ENCODE measurements around the gene TMEM150B. TPM values are rescaled to one million over a fixed set of nuclear protein-coding genes. Genes with fewer than 3 reads are reported as not detected.

TMEM150B gene
- total RNA-seq, 1 donor from 2014 or later = not detected

- peaks cover 33% of the 10 kb centered on the region for H3K4me1 ChIP-seq
- H2AFZ ChIP-seq (replicated peaks) = no peak overlapping the region
- peaks cover 49% of the 10 kb centered on the region for H3K27me3 Mint-ChIP-seq (ENCODE audit: insufficient read depth, low read depth)
- H3K4me3 ChIP-seq = no peak overlapping the region
- H3K36me3 Mint-ChIP-seq = no peaks in the 10 kb centered on the region
- peaks cover 32% of the 10 kb centered on the region for H4K20me1 ChIP-seq (ENCODE audit: low read depth)
- H3K36me3 ChIP-seq = no peaks in the 10 kb centered on the region
- no peak overlapping the region for H3K27ac Mint-ChIP-seq
- no peak for DNase-seq (ENCODE audit: low spot score)
- TF ChIP-seq CTCF (IDR thresholded peaks at IDR 0.05) (no peak), EZH2 (IDR thresholded peaks at IDR 0.05) (no peak), EZH2phosphoT487 (IDR thresholded peaks at IDR 0.05) (no peak)
- H3F3A ChIP-seq (ENCODE audit: low read depth) = peaks cover 49% of the 10 kb centered on the region
- H3K79me2 ChIP-seq (ENCODE audit: low read depth) = no peaks in the 10 kb centered on the region
- no peak overlapping the region for H3K27ac ChIP-seq
- H3K9me3 Mint-ChIP-seq = peaks cover 4% of the 10 kb centered on the region
- H3K4me3 Mint-ChIP-seq = peak overlapping the region; percentile 57
- no peak overlapping the region for H3K4me2 ChIP-seq
- peaks cover 27% of the 10 kb centered on the region for H3K4me1 Mint-ChIP-seq
- H3K9ac ChIP-seq = no peak overlapping the region
- H3K9me3 ChIP-seq (ENCODE audit: low read depth) = no peaks in the 10 kb centered on the region
- peaks cover 60% of the 10 kb centered on the region for H3K27me3 ChIP-seq
Observed at GRCh38 chr19:55352040-55352439, 26.9 kb upstream of the TMEM150B start.

- no peak overlapping the region for H3K4me3 ChIP-seq
- no peak overlapping the region for H3K4me2 ChIP-seq
- Mint-ChIP-seq H3K9me3 (peaks cover 4% of the 10 kb centered on the region), H3K4me3 (peak overlapping the region; percentile 60), H3K4me1 (peaks cover 27% of the 10 kb centered on the region), H3K27ac (peak overlapping the region; percentile 63), H3K36me3 (no peaks in the 10 kb centered on the region), H3K27me3 (ENCODE audit: insufficient read depth, low read depth) (peaks cover 36% of the 10 kb centered on the region)
- H3K27ac ChIP-seq = no peak overlapping the region
- no peak overlapping the region for H2AFZ ChIP-seq (replicated peaks)
- H3K27me3 ChIP-seq = peaks cover 47% of the 10 kb centered on the region
- H4K20me1 ChIP-seq (ENCODE audit: low read depth) = peaks cover 43% of the 10 kb centered on the region
- no peak overlapping the region for H3K9ac ChIP-seq
- no peaks in the 10 kb centered on the region for H3K36me3 ChIP-seq
- DNase-seq (ENCODE audit: low spot score) = no peak
- no peaks in the 10 kb centered on the region for H3K79me2 ChIP-seq (ENCODE audit: low read depth)
- TF ChIP-seq EZH2 (IDR thresholded peaks at IDR 0.05) = no peak
- TF ChIP-seq CTCF (IDR thresholded peaks at IDR 0.05) = no peak
- no peak for TF ChIP-seq EZH2phosphoT487 (IDR thresholded peaks at IDR 0.05)
- H3F3A ChIP-seq (ENCODE audit: low read depth) = peaks cover 49% of the 10 kb centered on the region
- H3K9me3 ChIP-seq (ENCODE audit: low read depth) = no peaks in the 10 kb centered on the region
- peaks cover 33% of the 10 kb centered on the region for H3K4me1 ChIP-seq
Observed at GRCh38 chr19:55350620-55351315, 25.6 kb upstream of the TMEM150B start.

GRCh38 chr19:55348317-55349034 is 23.3 kb upstream of the TMEM150B start:
- Histone ChIP-seq H4K20me1 (ENCODE audit: low read depth) (peaks cover 49% of the 10 kb centered on the region), H3K4me1 (peaks cover 25% of the 10 kb centered on the region), H3K79me2 (ENCODE audit: low read depth) (no peaks in the 10 kb centered on the region), H3K27me3 (peaks cover 24% of the 10 kb centered on the region), H3K9ac (no peak overlapping the region), H3K9me3 (ENCODE audit: low read depth) (no peaks in the 10 kb centered on the region), H3K27ac (peak overlapping the region; percentile 69), H3K4me2 (peak overlapping the region; percentile 69), H2AFZ (replicated peaks) (no peak overlapping the region), H3K4me3 (peak overlapping the region; percentile 27), H3F3A (ENCODE audit: low read depth) (peaks cover 31% of the 10 kb centered on the region), H3K36me3 (no peaks in the 10 kb centered on the region)
- no peak overlapping the region for H3K27ac Mint-ChIP-seq
- H3K4me3 Mint-ChIP-seq = peak overlapping the region; percentile 15
- H3K4me1 Mint-ChIP-seq = peaks cover 34% of the 10 kb centered on the region
- peak; percentile 63 for DNase-seq (ENCODE audit: low spot score)
- no peaks in the 10 kb centered on the region for H3K36me3 Mint-ChIP-seq
- peaks cover 23% of the 10 kb centered on the region for H3K27me3 Mint-ChIP-seq (ENCODE audit: insufficient read depth, low read depth)
- H3K9me3 Mint-ChIP-seq = peaks cover 4% of the 10 kb centered on the region
- TF ChIP-seq EZH2phosphoT487 (IDR thresholded peaks at IDR 0.05) (no peak), CTCF (IDR thresholded peaks at IDR 0.05) (no peak), EZH2 (IDR thresholded peaks at IDR 0.05) (no peak)
